IPS DF 6.9 (cell line): ENCODE results near the gene NPM3.

Source experiments
- DNase-seq: peaks from one replicate; pipeline ENCODE4 v3.0.0-alpha.2; 2013; ENCODE audit warnings: low read depth, low spot score
- H3K27ac ChIP-seq: one replicate; pipeline ENCODE4 v1.5.1; 2013; ENCODE audit warnings: low read length, control low read depth
- H3K27me3 ChIP-seq: 2 replicates; pipeline ENCODE4 v1.6.1; 2013; ENCODE audit warnings: mild to moderate bottlenecking, low read length; ENCODE audit not compliant: control insufficient read depth, insufficient read depth
- H3K36me3 ChIP-seq: 2 replicates; pipeline ENCODE4 v1.6.1; 2013; ENCODE audit warnings: low read length; ENCODE audit not compliant: control insufficient read depth, insufficient read depth
- H3K4me1 ChIP-seq: 2 replicates; pipeline ENCODE4 v1.6.1; 2013; ENCODE audit warnings: low read length; ENCODE audit not compliant: control insufficient read depth, insufficient read depth
- H3K4me3 ChIP-seq: 2 replicates; pipeline ENCODE4 v1.5.1; 2013; ENCODE audit warnings: mild to moderate bottlenecking, low read length
- H3K9me3 ChIP-seq: 2 replicates; pipeline ENCODE4 v1.6.1; 2013; ENCODE audit warnings: low read length, inconsistent platforms; ENCODE audit not compliant: control insufficient read depth, insufficient read depth
- WGBS: extraction: QIAGEN DNeasy Blood & Tissue Kit; methylation state at CpG from one replicate; pipeline ENCODE4 v1.1.7; 2013; ENCODE audit warnings: mixed read lengths, missing lambda C conversion rate; ENCODE audit not compliant: insufficient read length, insufficient coverage; 5-methylcytosine and 5-hydroxymethylcytosine counted together

Gene NPM3

DNA sequence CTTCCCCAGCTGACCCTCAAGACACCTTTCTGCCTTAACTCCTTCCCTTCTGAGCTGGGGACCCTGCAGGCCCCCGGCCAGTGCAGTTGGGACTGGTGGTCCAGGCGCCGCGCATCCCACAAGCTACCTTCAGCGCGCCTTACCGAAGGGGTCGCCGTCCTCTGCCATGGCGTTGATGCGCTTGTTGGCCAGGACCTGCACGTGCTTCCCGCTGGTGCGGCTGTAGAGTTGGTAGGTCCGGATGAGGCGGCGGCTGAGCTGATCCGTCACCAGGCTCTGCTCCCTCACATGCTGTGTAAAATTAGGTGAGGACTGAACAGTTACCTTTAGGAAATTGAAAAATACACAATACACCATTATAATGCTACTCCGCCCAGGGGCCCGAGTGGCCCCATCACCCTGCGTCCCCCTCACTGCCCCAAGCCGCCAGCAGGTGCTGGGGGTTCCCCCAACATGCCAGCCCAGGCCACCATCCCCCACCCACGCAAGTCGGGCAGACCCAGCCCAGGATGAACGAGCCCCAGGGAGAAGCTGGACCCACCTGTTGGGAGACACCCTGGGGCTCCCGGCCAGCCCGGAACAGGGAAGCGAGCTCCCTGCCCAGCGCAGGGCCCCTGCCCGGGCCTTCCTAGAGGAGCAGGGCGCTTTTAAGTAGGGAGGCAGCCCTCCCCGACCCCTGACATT lies 8.5 kb downstream of the NPM3 start:
- Histone ChIP-seq H3K27ac (no peak overlapping the region), H3K27me3 (peaks cover 48% of the 10 kb centered on the region), H3K36me3 (no peaks in the 10 kb centered on the region; the same call in 1 of the 2 replicates), H3K9me3 (no peaks in the 10 kb centered on the region), H3K4me3 (no peak overlapping the region), H3K4me1 (peaks cover 10% of the 10 kb centered on the region)
- WGBS, result no CpG with 5 or more reads among the region's 32 CpGs
- DNase-seq, result no peak

DNA sequence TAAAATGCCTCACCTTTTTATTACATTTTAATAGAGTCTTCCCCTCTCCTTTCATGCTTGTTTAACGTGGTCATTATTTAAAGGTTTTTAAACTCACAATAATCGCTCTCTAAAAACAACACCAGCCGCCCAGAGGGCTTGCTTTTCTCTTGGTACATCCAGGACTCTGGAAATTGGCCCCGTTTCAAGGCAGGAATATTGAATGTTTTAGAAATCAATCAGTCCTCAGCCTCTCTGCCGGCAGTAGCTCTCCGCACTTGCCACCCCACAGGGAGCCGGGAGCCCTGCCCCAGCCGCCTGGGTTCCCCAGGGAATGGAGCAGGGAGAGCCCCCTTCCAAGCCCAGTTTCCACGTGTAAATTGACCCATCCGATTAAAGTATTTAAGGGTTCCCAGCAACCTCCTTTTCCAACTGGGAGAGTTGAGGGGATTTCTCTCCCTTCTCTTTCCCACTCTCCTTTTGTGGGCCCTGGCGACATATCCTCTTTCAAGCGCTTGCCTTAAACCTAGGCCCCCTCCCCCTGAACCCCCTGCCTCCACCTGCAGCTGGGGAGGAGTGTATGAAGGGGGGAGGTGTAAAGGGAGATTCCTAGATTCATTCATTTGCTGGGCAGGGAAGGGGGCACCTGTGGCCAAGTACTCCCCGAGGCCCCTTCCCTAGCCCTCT lies 9.2 kb downstream of the NPM3 start:
- H3K9me3 ChIP-seq, result no peaks in the 10 kb centered on the region
- no peak overlapping the region for H3K4me3 ChIP-seq
- WGBS, result no CpG with 5 or more reads among the region's 13 CpGs
- no peak for DNase-seq
- H3K4me1 ChIP-seq, result peaks cover 10% of the 10 kb centered on the region
- H3K27ac ChIP-seq, result no peak overlapping the region
- no peaks in the 10 kb centered on the region; the same call in 1 of the 2 replicates for H3K36me3 ChIP-seq
- peaks cover 48% of the 10 kb centered on the region for H3K27me3 ChIP-seq

DNA sequence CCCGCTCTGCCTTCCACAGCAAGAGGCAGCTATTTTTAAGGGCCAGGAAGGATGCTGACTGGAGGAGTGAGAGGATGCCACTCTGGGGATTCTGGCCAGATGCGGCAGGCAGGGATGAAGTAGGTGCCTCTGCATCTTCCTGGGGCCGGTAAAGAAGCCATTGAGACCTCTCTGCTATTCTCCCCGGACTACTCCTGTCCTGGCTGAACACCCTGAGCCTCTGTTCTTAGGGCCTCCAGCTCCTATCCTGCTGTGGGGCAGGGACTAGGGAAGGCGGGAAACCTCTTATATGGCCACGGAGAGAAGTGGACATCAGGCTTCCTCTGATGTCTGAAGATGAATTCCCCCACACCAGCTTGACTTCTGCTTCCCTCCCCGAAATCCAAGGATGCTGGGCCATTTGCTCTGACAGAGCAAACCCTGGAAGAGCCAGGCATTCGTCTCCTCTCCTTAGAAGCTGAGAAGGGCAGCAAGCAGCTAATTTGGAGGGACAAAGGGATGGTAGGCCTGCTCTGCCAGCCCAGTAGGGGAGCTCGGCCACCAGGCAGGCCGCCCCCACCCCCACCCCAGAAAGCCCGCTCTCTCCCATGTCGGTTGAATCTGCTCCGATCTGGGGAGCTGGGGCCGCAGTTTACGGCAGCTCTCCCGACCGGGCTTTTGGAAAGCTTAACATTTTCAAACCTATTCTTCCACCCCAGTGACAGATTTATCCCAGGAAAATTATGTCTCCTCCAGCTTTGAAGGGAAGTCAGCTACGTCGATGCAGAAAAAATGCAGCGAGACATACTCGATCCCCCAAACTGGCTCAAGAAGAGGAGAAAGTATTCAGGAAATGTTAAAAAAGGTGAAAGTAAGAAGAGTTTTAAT lies 10.1 kb downstream of the NPM3 start:
- DNase-seq, result no peak
- Histone ChIP-seq H3K4me3 (no peak overlapping the region), H3K9me3 (no peaks in the 10 kb centered on the region), H3K36me3 (no peaks in the 10 kb centered on the region; the same call in 1 of the 2 replicates), H3K4me1 (peaks cover 10% of the 10 kb centered on the region), H3K27me3 (peaks cover 46% of the 10 kb centered on the region), H3K27ac (no peak overlapping the region)
- WGBS, result no CpG with 5 or more reads among the region's 21 CpGs

DNA sequence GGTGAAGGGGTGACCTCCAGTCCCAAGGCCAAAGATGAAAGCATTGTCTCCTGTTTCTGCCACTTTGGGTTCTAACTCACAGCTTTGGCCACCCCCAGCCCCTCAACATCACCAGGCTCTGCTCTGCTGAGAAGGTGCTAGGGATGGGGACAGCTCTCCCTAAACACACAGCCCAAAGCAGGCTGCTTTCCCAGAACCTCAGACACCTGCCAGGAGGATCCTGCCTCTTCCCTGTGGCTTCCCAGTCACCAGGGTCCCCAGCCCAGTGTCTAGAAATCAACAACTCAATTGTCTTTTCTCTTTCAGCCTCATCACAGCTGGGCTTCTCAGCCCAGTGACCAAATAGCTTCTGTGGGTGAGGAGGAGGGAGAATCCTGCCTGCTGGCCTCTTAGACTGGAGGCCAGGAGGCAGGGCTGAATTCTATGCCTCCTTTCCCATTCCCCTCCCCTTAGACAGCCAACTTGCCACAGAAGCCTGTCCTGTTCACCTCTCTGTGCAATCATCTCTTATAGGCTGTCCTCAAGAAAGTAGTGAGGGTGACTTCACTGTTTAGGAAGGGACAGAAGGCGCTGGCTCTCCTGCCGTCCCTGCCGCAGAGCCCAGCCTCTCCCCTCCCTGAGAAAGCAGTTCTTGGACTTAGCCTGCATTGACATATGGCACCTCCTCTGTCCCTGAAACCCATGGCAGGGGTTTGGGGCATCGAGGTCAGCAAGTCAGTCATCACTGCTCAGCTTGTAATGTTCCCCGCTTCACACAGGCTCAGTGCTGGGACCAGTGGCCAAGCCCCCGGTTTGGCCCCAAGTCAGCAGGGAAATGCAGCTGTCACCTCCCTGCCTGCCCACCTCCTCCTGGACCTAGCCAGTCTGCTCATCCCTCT lies 11.0 kb downstream of the NPM3 start:
- no peak overlapping the region for H3K27ac ChIP-seq
- peaks cover 37% of the 10 kb centered on the region for H3K27me3 ChIP-seq
- H3K4me1 ChIP-seq, result peaks cover 6% of the 10 kb centered on the region
- no peak for DNase-seq
- H3K36me3 ChIP-seq, result no peaks in the 10 kb centered on the region; the same call in 1 of the 2 replicates
- no peak overlapping the region for H3K4me3 ChIP-seq
- no CpG with 5 or more reads among the region's 6 CpGs for WGBS
- H3K9me3 ChIP-seq, result no peaks in the 10 kb centered on the region

DNA sequence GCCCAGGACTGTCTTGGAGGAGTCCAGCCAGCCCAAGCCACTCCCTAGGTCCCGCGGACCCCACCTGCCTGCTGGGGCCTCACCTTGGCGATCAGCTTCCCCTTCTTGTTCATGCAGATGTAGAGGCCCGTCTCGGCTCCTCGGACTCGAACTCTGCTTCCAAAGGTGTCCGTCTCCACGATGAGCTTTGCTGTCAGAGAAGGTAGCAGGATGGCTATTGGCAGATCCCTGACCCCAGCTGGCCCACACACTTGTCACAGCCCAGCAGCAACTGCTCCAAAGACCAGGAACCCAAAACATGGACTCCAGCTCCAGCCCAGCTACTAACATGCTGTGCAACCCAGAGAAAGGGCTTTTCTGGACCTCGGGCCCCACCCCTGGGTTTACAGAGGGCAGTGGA lies 11.9 kb downstream of the NPM3 start:
- Histone ChIP-seq H3K27me3 (peaks cover 29% of the 10 kb centered on the region; the same call in 1 of the 2 replicates), H3K4me3 (no peak overlapping the region), H3K9me3 (no peaks in the 10 kb centered on the region), H3K4me1 (peaks cover 6% of the 10 kb centered on the region), H3K36me3 (no peaks in the 10 kb centered on the region; the same call in 1 of the 2 replicates), H3K27ac (no peak overlapping the region)
- WGBS, result no CpG with 5 or more reads among the region's 10 CpGs
- DNase-seq, result no peak

DNA sequence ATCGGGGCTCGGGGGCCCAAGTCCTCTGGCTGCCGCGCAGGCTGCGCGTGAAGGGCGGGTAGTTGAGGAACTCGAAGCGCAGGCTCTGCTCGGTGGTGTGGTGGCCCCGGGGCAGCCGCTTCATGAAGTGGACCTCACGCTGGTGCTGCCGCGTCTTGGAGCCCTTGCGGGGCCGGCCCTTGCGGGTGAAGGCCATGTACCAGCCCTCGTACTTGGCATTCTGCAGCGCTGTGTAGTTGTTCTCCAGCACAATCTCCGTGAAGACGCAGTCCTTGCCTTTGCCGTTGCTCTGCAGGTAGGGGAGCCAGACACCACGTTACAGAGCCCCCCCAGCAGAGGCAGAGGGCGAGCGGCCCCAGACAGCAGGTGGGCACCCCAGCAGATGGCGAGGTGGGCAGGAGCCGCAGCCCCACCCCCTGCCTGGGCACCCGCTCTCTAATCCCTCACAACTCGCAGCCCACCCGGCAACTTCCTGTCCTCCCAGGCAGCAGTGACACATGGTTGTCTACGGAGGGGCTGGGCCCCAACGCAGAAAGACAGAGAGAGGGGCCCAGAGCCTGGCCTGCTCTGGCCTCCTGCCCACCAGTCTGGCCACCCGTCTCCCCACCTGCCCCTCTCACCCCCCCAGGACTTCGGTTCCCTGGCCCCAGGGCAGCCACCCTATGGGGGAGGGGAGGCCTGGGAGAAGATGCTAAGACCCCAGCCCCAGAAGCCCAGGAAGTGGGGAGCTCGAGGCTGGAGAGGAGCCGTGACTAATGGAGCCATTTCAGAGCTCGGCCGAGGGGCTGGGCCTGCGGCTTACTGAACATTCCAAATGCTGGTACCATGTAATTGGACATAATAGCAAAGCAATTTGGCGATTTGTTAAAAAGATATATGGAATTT lies 12.7 kb downstream of the NPM3 start:
- peaks cover 6% of the 10 kb centered on the region for H3K4me1 ChIP-seq
- no peak overlapping the region for H3K4me3 ChIP-seq
- H3K27me3 ChIP-seq, result peaks cover 28% of the 10 kb centered on the region; the same call in 1 of the 2 replicates
- H3K9me3 ChIP-seq, result no peaks in the 10 kb centered on the region
- no peak for DNase-seq
- no CpG with 5 or more reads among the region's 41 CpGs for WGBS
- H3K36me3 ChIP-seq, result no peaks in the 10 kb centered on the region; the same call in 1 of the 2 replicates
- no peak overlapping the region for H3K27ac ChIP-seq

DNA sequence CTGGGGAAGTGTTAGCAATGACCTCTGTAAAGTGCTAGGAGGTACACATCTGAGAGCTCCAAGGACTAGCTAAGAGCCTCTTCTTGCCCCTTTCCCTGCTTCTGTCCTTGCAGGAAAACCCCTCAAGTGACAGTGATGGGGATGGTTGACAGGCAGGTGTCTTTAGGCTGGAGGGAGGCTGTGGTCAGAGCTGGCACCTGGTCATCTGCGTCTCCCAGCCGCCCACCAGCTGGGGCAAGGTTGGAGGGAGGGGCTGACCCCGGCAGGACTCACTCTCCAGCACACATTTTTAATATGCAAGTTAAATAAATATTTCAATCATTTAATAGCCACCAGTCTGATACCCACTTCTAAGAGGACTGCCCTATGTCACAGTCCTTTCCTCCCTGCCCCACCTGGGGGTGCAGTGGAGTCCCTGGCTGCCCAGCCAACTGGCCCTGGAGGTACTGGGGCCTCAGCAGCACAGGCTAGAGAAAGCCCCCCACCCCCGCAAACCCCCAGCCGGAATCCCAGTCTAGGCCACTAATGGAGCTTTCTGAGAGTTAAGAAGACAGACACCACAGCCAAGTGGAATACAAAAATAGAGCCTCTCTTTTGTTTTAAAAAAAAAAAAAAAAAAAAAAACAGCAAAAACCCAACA lies 13.6 kb downstream of the NPM3 start:
- Histone ChIP-seq H3K4me3 (no peak overlapping the region), H3K4me1 (peaks cover 6% of the 10 kb centered on the region), H3K9me3 (no peaks in the 10 kb centered on the region), H3K36me3 (no peaks in the 10 kb centered on the region; the same call in 1 of the 2 replicates), H3K27ac (no peak overlapping the region), H3K27me3 (peaks cover 19% of the 10 kb centered on the region; the same call in 1 of the 2 replicates)
- no CpG with 5 or more reads among the region's 5 CpGs for WGBS
- no peak for DNase-seq

DNA sequence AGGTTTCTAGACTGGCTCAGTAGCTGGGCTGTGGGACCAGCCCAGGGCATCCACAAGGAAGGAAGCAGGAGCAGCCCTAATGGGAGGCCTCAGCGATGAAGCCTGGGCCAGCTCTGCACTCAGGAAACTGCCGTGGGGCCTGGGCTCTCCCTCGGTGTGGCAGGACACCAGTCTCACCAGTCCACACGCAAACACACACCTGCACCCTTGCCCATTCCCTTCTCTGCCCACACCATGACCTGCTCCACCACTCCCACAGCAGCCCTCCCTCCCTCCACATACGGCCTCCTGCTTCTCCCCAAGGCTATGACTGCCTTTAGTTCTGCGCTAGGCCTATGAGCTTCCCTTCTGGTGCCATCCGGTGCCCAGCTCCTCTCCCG lies 14.5 kb downstream of the NPM3 start:
- WGBS, result no CpG with 5 or more reads among the region's 8 CpGs
- Histone ChIP-seq H3K36me3 (no peaks in the 10 kb centered on the region; the same call in 1 of the 2 replicates), H3K9me3 (no peaks in the 10 kb centered on the region), H3K27me3 (peaks cover 11% of the 10 kb centered on the region; the same call in 1 of the 2 replicates), H3K27ac (no peak overlapping the region), H3K4me1 (peaks cover 6% of the 10 kb centered on the region), H3K4me3 (no peak overlapping the region)
- DNase-seq, result no peak
